CD14-positive monocyte (primary cell): ENCODE measurements around the gene PHETA2. TPM values are rescaled to one million over a fixed set of nuclear protein-coding genes. Genes with fewer than 3 reads are reported as not detected.

Source experiments
- DNase-seq, 3 donors: peaks; one replicate each; pipeline ENCODE4 v3.0.0-alpha.2; 2011 to 2022
- H2AFZ ChIP-seq: 2 replicates; pipeline ENCODE4 v1.6.0; 2012; ENCODE audit warnings: mild to moderate bottlenecking, low read depth, low read length, inconsistent platforms; ENCODE audit not compliant: insufficient read depth, poor library complexity, severe bottlenecking
- H3K27ac ChIP-seq, 2 donors: 1 replicate in 1 of 2; 2 replicates in 1 of 2; pipeline ENCODE4 v1.5.1; 2012 to 2013; ENCODE audit warnings: low read length in 2 of 2, control low read depth in 1 of 2, inconsistent platforms in 1 of 2, low read depth in 1 of 2, mild to moderate bottlenecking in 1 of 2
- H3K27me3 ChIP-seq, 2 donors: one replicate each; pipeline versions ENCODE4 v1.6.0 to v1.6.1; 2011 to 2013; ENCODE audit warnings: low read length in 2 of 2; ENCODE audit not compliant: control insufficient read depth in 2 of 2, insufficient read depth in 2 of 2
- H3K36me3 ChIP-seq, 2 donors: replicated peaks in 1 of 2; 1 replicate in 1 of 2; 2 replicates in 1 of 2; pipeline versions ENCODE4 v1.5.1 to v1.6.1; 2012 to 2013; ENCODE audit warnings: low read length in 2 of 2, control low read depth in 1 of 2, inconsistent platforms in 1 of 2, mild to moderate bottlenecking in 1 of 2; ENCODE audit not compliant: insufficient read depth in 2 of 2, control insufficient read depth in 1 of 2
- H3K4me1 ChIP-seq, 2 donors: 1 replicate in 1 of 2; 2 replicates in 1 of 2; pipeline versions ENCODE4 v1.5.1 to v1.6.1; 2012 to 2013; ENCODE audit warnings: low read length in 2 of 2, control low read depth in 1 of 2, inconsistent platforms in 1 of 2, mild to moderate bottlenecking in 1 of 2, moderate library complexity in 1 of 2; ENCODE audit not compliant: insufficient read depth in 2 of 2, control insufficient read depth in 1 of 2
- H3K4me2 ChIP-seq: replicated peaks from 2 replicates; pipeline ENCODE3; 2012; ENCODE audit warnings: low read length, moderate library complexity, mild to moderate bottlenecking; ENCODE audit not compliant: poor library complexity, severe bottlenecking; ENCODE audit errors: extremely low read depth
- H3K4me3 ChIP-seq, 3 experiments: fragments of 200-600 bp in 1 of 3; sonication (generic) in 1 of 3; replicated peaks in 1 of 3; 1 replicate in 2 of 3; 2 replicates in 1 of 3; pipeline ENCODE4 v1.5.1; 2011 to 2013; ENCODE audit warnings: low read length in 3 of 3, mild to moderate bottlenecking in 3 of 3, control low read depth in 2 of 3, low read depth in 2 of 3, inconsistent platforms in 1 of 3, moderate library complexity in 1 of 3
- H3K79me2 ChIP-seq: 2 replicates; pipeline ENCODE4 v1.6.0; 2012; ENCODE audit warnings: mild to moderate bottlenecking, control low read depth, inconsistent platforms, low read length, moderate library complexity; ENCODE audit not compliant: insufficient read depth
- H3K9ac ChIP-seq: 2 replicates; pipeline ENCODE4 v1.6.0; 2017; ENCODE audit warnings: low read length, mild to moderate bottlenecking; ENCODE audit not compliant: insufficient read depth, poor library complexity, severe bottlenecking
- H3K9me3 ChIP-seq, 2 donors: replicated peaks in 1 of 2; 1 replicate in 1 of 2; 2 replicates in 1 of 2; pipeline versions ENCODE4 v1.5.1 to v1.6.1; 2012 to 2013; ENCODE audit warnings: low read length in 2 of 2, control low read depth in 1 of 2; ENCODE audit not compliant: control insufficient read depth in 1 of 2, insufficient read depth in 1 of 2
- H4K20me1 ChIP-seq: 2 replicates; pipeline ENCODE4 v1.6.0; 2012; ENCODE audit warnings: mild to moderate bottlenecking, low read length, control low read depth, moderate library complexity; ENCODE audit not compliant: insufficient read depth
- H3K27ac Mint-ChIP-seq, 7 donors: one replicate each; pipeline ENCODE4 v1.8.0; 2020; ENCODE audit warnings: mild to moderate bottlenecking in 7 of 7, mixed read lengths in 7 of 7, moderate library complexity in 6 of 7, inconsistent platforms in 2 of 7
- H3K27me3 Mint-ChIP-seq, 3 donors: one replicate each; pipeline ENCODE4 v1.8.0; 2021 to 2022; ENCODE audit warnings: low read depth in 3 of 3, mild to moderate bottlenecking in 3 of 3, mixed read lengths in 3 of 3, moderate library complexity in 3 of 3, inconsistent platforms in 1 of 3
- H3K36me3 Mint-ChIP-seq, 2 donors: one replicate each; pipeline ENCODE4 v1.8.0; 2020; ENCODE audit warnings: mixed read lengths in 2 of 2, inconsistent platforms in 1 of 2, mild to moderate bottlenecking in 1 of 2
- H3K4me1 Mint-ChIP-seq: one replicate; pipeline ENCODE4 v1.8.0; 2020; ENCODE audit warnings: mild to moderate bottlenecking, mixed read lengths
- H3K4me3 Mint-ChIP-seq, 2 donors: one replicate each; pipeline ENCODE4 v1.8.0; 2020; ENCODE audit warnings: mild to moderate bottlenecking in 2 of 2, mixed read lengths in 2 of 2, moderate library complexity in 1 of 2
- H3K9me3 Mint-ChIP-seq, 7 donors: one replicate each; pipeline ENCODE4 v1.8.0; 2020 to 2022; ENCODE audit warnings: mixed read lengths in 7 of 7, mild to moderate bottlenecking in 6 of 7, moderate library complexity in 6 of 7, inconsistent platforms in 2 of 7
- WGBS: methylation state at CpG from one replicate; pipeline ENCODE4 v1.1.5; 2013; ENCODE audit warnings: missing lambda C conversion rate; ENCODE audit not compliant: insufficient coverage; 5-methylcytosine and 5-hydroxymethylcytosine counted together
- intact Hi-C, 2 donors: fragments of 100-400 bp; cut with micrococcal nuclease; formaldehyde crosslinking; loops; one replicate each; pipeline versions ENCODE4 v1.15.0 to v1.15.1; 2023
- polyA plus RNA-seq, 3 donors: library from polyadenylated mRNA; depleted of rRNA in 1 of 3; unstranded in 2 of 3; stranded (reverse) in 1 of 3; fragments of 300-500 nt in 2 of 3; fragments of >200 nt in 1 of 3; fragmentation: Illumina TruSeq in 2 of 3; gene quantifications; 1 replicate in 2 of 3; 2 replicates in 1 of 3; pipeline ENCODE4 v1.2.3, GENCODE V29; 2012 to 2021
- TF ChIP-seq, protein P1 (sequence below): fragments of 200-600 bp; IDR thresholded peaks from one replicate; pipeline ENCODE4 v1.8.0; 2022; ENCODE audit warnings: antibody characterized with exemption, mild to moderate bottlenecking

PHETA2 gene
- polyA plus RNA-seq, 3 donors, result 2.4 to 3.6 (median 3.3) TPM

DNA sequence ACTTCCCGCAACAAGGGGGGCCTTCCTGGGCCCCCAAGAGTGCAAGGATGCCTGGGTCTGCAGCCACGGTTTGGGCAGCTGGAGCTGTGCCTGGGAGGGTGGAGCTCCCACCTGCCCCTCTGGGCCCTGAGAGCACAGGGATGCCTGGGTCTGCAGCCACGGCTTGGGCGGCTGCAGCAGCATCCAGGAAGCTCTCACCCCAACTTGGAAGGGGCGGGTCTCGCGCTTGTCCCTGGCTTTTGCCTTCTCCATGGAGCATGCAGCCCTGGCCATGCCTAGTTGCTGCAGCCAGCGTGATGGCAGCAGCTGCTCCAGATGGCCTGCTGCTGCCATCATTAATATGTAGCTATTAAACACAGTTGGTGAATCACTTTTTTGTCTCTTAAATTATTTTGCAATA lies 38.8 kb upstream of the PHETA2 start:
- no peak overlapping the region for H2AFZ ChIP-seq
- peaks cover 20% of the 10 kb centered on the region in 2 donors for H3K9me3 ChIP-seq
- no peak overlapping the region for H3K4me3 Mint-ChIP-seq
- intact Hi-C loops, result no loop called here
- TF ChIP-seq, protein P1, sequence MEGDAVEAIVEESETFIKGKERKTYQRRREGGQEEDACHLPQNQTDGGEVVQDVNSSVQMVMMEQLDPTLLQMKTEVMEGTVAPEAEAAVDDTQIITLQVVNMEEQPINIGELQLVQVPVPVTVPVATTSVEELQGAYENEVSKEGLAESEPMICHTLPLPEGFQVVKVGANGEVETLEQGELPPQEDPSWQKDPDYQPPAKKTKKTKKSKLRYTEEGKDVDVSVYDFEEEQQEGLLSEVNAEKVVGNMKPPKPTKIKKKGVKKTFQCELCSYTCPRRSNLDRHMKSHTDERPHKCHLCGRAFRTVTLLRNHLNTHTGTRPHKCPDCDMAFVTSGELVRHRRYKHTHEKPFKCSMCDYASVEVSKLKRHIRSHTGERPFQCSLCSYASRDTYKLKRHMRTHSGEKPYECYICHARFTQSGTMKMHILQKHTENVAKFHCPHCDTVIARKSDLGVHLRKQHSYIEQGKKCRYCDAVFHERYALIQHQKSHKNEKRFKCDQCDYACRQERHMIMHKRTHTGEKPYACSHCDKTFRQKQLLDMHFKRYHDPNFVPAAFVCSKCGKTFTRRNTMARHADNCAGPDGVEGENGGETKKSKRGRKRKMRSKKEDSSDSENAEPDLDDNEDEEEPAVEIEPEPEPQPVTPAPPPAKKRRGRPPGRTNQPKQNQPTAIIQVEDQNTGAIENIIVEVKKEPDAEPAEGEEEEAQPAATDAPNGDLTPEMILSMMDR, result no peak
- no peak overlapping the region for H3K4me3 ChIP-seq
- no peak overlapping the region for H3K27ac ChIP-seq
- no peak overlapping the region for H3K9ac ChIP-seq
- H3K9me3 Mint-ChIP-seq, result peaks cover 12 to 42% (median 24%) of the 10 kb centered on the region in 7 donors
- H4K20me1 ChIP-seq, result no peaks in the 10 kb centered on the region
- no peaks in the 10 kb centered on the region for H3K27me3 ChIP-seq
- H3K4me1 Mint-ChIP-seq, result peaks cover 10% of the 10 kb centered on the region
- H3K4me1 ChIP-seq, result peaks cover 0 to 9% of the 10 kb centered on the region in 2 donors
- H3K27me3 Mint-ChIP-seq, result peaks cover 0 to 5% (median under 1%) of the 10 kb centered on the region in 3 donors
- H3K27ac Mint-ChIP-seq, result no peak overlapping the region
- WGBS, result 88% methylated on average over 7 of the region's 8 CpGs
- DNase-seq, result no peak
- no peaks in the 10 kb centered on the region for H3K79me2 ChIP-seq
- no peak overlapping the region for H3K4me2 ChIP-seq
- H3K36me3 ChIP-seq, result no peaks in the 10 kb centered on the region
- peaks cover 0 to 13% of the 10 kb centered on the region in 2 donors for H3K36me3 Mint-ChIP-seq

DNA sequence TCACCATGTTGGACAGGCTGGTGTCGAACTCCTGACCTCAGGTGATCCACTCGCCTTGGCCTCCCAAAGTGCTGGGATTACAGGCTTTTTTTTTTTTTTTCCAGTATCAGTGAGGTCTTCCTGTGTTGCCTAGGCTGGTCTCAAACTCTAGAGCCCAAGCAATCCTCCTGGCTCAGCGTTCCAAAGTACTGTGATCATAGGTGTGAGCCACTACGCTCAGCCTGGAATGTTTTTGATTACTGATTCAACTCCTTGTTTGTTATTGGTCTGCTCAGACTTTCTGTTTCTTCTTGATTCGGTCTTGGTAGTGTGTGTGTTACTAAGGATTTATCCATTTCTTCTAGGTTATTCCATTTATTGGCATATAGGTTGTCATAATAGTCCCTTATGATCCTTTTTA lies 34.8 kb upstream of the PHETA2 start:
- WGBS, result 100% methylated on average over 3 of the region's 5 CpGs
- no peaks in the 10 kb centered on the region for H4K20me1 ChIP-seq
- no peak overlapping the region for H3K4me2 ChIP-seq
- H3K27ac Mint-ChIP-seq, result no peak overlapping the region
- H3K9me3 Mint-ChIP-seq, result peaks cover 15 to 50% (median 38%) of the 10 kb centered on the region in 7 donors
- H3K9me3 ChIP-seq, result peaks cover 25 to 30% of the 10 kb centered on the region in 2 donors
- H3K27me3 Mint-ChIP-seq, result peaks cover 0 to 3% (median 2%) of the 10 kb centered on the region in 3 donors
- no peak overlapping the region for H3K27ac ChIP-seq
- peaks cover 0 to 13% of the 10 kb centered on the region in 2 donors for H3K36me3 ChIP-seq
- no peaks in the 10 kb centered on the region for H3K27me3 ChIP-seq
- H3K9ac ChIP-seq, result no peak overlapping the region
- no peak overlapping the region for H2AFZ ChIP-seq
- intact Hi-C loops, result no loop called here
- no peaks in the 10 kb centered on the region for H3K79me2 ChIP-seq
- no peaks in the 10 kb centered on the region for H3K4me1 ChIP-seq
- peaks cover 6% of the 10 kb centered on the region for H3K4me1 Mint-ChIP-seq
- no peak overlapping the region for H3K4me3 Mint-ChIP-seq
- H3K36me3 Mint-ChIP-seq, result peaks cover 10 to 17% of the 10 kb centered on the region in 2 donors
- TF ChIP-seq, protein P1, result no peak
- H3K4me3 ChIP-seq, result no peak overlapping the region
- DNase-seq, result no peak
